ENCODE measurements around the gene NXPH1. TPM values are rescaled to one million over a fixed set of nuclear protein-coding genes. Genes with fewer than 3 reads are reported as not detected.
A peak's percentile ranks its signal among the peaks of the same experiment; 100 is the strongest.
"Not testable (repeated sequence)": the region's sequence is repeated elsewhere in the genome, so short reads cannot be mapped to it uniquely, and the experiment has no call there.

NXPH1 gene
- total RNA-seq, 3 donors from 2014 or later: not detected

GRCh38 chr7:8710124-8710523, 276.7 kb downstream of the NXPH1 start:
- DNase-seq (no peak), ATAC-seq (no peak)
- intact Hi-C loops (cut with DNase I, micrococcal nuclease): no loop called here
- Histone ChIP-seq H3K9me3 (no peaks in the 10 kb centered on the region), H3K4me1 (ENCODE audit: low read depth) (no peaks in the 10 kb centered on the region), H3K4me3 (no peak overlapping the region), H3K36me3 (ENCODE audit: low read depth) (no peaks in the 10 kb centered on the region)
- TF ChIP-seq CTCF (IDR thresholded peaks at IDR 0.05): no peak

GRCh38 chr7:8714791-8715190, 281.4 kb downstream of the NXPH1 start:
- ATAC-seq (no peak), DNase-seq (no peak)
- no peaks in the 10 kb centered on the region for H3K36me3 ChIP-seq (ENCODE audit: low read depth)
- H3K9me3 ChIP-seq: no peaks in the 10 kb centered on the region
- intact Hi-C loops (cut with DNase I, micrococcal nuclease): no loop called here
- no peak for TF ChIP-seq CTCF (IDR thresholded peaks at IDR 0.05)
- no peak overlapping the region for H3K4me3 ChIP-seq
- H3K4me1 ChIP-seq (ENCODE audit: low read depth): no peaks in the 10 kb centered on the region

- no peak overlapping the region for H3K4me3 ChIP-seq
- TF ChIP-seq CTCF (IDR thresholded peaks at IDR 0.05): no peak
- no peaks in the 10 kb centered on the region for H3K36me3 ChIP-seq (ENCODE audit: low read depth)
- DNase-seq: no peak
- H3K4me1 ChIP-seq (ENCODE audit: low read depth): no peaks in the 10 kb centered on the region
- intact Hi-C loops (cut with DNase I, micrococcal nuclease): no loop called here
- no peaks in the 10 kb centered on the region for H3K9me3 ChIP-seq
- no peak for ATAC-seq
These were observed 285.7 kb downstream of the NXPH1 start for GRCh38 chr7:8719102-8719501.

- Histone ChIP-seq H3K4me1 (ENCODE audit: low read depth) (no peaks in the 10 kb centered on the region), H3K36me3 (ENCODE audit: low read depth) (no peaks in the 10 kb centered on the region), H3K4me3 (no peak overlapping the region), H3K9me3 (no peaks in the 10 kb centered on the region)
- no peak for TF ChIP-seq CTCF (IDR thresholded peaks at IDR 0.05)
- peak in 2 of 3 donors; percentile 48 to 78 for DNase-seq
- intact Hi-C loops (cut with DNase I, micrococcal nuclease): no loop called here
- peak; percentile 64 for ATAC-seq
These were observed 290.8 kb downstream of the NXPH1 start for GRCh38 chr7:8724080-8724718.

GRCh38 chr7:8731756-8732155, 298.3 kb downstream of the NXPH1 start:
- H3K4me1 ChIP-seq (ENCODE audit: low read depth); DNase-seq; ATAC-seq; H3K36me3 ChIP-seq (ENCODE audit: low read depth); H3K4me3 ChIP-seq; H3K9me3 ChIP-seq; intact Hi-C loops (cut with DNase I, micrococcal nuclease): not testable (repeated sequence)

GRCh38 chr7:8739837-8740236, 306.4 kb downstream of the NXPH1 start:
- intact Hi-C loops (cut with DNase I, micrococcal nuclease): no loop called here
- ATAC-seq: no peak
- Histone ChIP-seq H3K4me3 (no peak overlapping the region), H3K4me1 (ENCODE audit: low read depth) (no peaks in the 10 kb centered on the region), H3K9me3 (no peaks in the 10 kb centered on the region), H3K36me3 (ENCODE audit: low read depth) (no peaks in the 10 kb centered on the region)
- no peak for TF ChIP-seq CTCF (IDR thresholded peaks at IDR 0.05)
- DNase-seq: no peak
